Activated CD8-positive, alpha-beta memory T cell treated with anti-CD3 and anti-CD28 coated beads for 48 hours (primary cell): ENCODE measurements around the gene DYSF.

Experiments used
- DNase-seq, 3 experiments: peaks; one replicate each; pipeline ENCODE4 v3.0.0-alpha.2; 2020; ENCODE audit warnings: low read depth in 2 of 3, low spot score in 2 of 3

DYSF gene

GRCh38 chr2:71526141-71526540, 72.8 kb downstream of the DYSF start:
- no peak for DNase-seq

DNA sequence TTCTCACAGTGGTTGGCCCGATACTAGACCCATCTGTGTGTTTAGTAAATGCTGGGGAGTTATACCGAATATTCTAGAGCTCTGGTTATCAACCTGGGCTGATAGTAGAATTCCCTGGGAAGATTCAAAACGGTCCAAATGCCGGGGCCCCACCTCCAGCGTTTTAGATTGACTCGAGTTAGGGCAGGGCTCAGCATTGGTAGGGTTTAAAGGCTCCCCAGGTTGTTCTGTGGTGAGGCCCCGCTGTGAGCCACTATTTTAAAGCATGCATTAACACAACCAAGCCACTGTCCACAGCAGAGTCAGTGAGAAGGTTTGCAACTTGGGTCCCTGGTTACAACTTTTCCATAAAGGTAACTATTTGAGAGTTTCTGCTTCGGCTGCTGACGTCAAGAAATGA, 73.6 kb downstream of the DYSF start:
- DNase-seq, result no peak

- no peak for DNase-seq
Measured at GRCh38 chr2:71528131-71528591, 74.8 kb downstream of the DYSF start.

GRCh38 chr2:71528749-71529148, 75.4 kb downstream of the DYSF start:
- DNase-seq, result no peak

DNA sequence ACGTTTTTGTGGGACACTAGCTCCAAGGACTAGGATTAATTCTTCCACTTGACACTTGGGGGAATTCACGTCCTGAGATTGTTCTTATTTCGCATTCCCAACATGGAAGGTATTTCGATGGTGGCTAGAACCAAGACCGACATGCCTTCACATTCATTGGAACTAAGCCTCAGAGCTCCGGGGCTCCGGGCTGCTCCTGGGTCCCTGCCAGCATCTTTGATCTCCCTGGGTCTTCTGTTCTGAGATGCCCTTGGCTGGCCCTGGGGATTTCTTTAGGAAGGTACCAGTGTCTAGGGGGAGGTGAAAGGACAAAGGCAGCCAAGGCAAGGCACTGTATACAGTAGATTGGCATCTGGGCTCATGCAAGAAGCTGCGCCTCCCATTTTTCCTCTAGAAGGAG, 76.8 kb downstream of the DYSF start:
- no peak for DNase-seq

- no peak for DNase-seq
Measured at GRCh38 chr2:71530641-71531332, 77.4 kb downstream of the DYSF start.

GRCh38 chr2:71531522-71532047, 78.2 kb downstream of the DYSF start:
- DNase-seq, result no peak

- DNase-seq, result no peak
Measured at GRCh38 chr2:71532327-71532726, 79.0 kb downstream of the DYSF start.

DNA sequence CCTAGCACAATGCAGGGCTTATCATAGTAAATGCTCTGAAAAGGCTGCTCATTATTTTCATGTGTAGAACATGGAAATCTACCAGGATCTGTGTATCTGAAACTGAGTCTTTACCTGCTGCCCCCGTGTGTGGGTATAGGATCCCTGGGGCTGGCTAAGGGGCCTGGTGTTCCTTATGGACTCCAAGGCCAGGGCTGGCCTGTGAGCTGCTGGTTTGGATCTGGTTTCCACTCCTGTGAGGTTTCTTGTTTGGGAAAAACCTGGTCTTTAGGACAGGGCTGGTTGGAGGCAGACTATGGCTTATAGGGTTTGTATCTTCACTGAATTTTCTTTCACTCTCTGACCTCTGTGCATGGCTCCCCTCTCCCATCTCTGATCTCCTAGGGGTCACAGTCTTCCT, 80.8 kb downstream of the DYSF start:
- DNase-seq, result no peak

DNA sequence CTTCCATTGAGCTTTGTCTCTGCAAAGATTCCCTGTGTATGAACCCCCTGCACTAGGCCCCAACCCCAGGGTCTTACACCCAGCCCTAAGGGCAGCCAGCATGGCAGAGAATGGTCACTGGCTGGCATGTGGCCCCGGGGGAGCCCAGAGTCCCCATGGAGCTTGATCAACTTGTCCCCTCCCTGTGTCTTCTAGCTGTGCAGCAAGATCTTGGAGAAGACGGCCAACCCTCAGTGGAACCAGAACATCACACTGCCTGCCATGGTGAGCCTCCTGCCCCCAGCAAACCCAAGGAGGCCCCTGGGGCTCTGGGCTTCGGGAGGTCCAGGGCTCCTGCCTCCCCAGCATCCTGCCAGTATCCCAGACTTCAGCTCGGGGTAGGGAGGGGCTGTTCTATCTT, 81.5 kb downstream of the DYSF start:
- no peak for DNase-seq

GRCh38 chr2:71535526-71535925, 82.2 kb downstream of the DYSF start:
- DNase-seq, result no peak

- no peak for DNase-seq
Measured at GRCh38 chr2:71536226-71536671, 82.9 kb downstream of the DYSF start.

- no peak for DNase-seq
Measured at GRCh38 chr2:71538241-71538640, 84.9 kb downstream of the DYSF start.

DNA sequence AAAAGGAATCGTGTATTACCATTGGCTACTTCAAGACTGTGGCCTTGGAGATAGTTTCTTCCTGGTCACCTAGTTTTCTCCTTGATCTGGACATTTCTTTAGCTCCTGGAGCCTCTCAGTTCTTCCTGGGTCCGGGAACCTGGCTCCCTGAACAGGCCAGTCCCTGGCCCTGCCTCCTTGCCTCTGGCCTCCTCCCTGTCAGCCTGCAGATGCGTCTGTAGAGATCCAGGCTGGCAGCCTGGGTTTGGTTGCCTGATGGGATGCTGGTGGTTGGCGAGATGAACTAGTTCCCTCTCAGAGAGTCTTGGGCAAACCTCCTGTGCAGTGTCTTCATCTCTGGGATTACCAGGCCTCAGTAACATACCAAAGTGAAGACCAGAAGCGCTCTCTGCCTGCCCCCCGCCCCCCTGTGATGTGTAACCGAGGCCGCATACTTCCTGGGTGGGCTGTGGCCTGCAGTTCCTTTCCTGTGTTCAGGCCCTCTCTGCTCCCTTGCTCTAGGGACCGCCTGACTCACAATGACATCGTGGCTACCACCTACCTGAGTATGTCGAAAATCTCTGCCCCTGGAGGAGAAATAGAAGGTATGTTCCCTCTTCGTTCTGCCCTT, 85.4 kb downstream of the DYSF start:
- no peak for DNase-seq

GRCh38 chr2:71540818-71541217, 87.5 kb downstream of the DYSF start:
- DNase-seq, result no peak

DNA sequence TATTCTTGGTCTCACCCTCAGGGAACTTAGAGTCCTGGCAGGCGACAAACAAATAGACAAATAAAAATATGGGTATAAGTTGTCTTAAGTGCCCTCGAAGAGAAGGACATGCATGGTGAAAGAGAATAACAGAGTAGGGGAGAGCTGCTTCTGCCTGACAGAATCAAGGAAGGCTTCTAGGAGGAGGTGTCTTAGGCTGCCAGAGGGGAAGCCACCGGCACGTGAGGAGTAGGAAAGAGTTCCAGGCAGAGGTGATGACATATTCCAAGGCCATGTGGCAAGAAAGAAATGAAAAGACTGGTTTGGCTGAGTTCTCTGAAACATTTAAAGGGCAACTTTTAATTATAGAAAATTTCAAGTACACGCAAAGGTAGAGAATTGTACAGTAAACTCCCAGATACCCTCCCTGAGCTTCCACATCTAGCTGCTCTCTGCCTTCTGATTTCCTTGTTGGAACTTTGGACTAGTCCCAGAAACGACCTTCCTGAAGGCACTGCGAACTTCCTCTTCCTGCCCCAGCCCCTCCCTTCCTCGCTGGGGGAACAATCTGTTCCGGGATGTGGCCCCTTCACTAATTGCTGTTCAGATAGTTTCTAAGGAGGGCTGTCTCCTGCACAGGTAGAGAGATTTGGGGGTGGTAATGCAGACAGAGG, 91.7 kb downstream of the DYSF start:
- no peak for DNase-seq

DNA sequence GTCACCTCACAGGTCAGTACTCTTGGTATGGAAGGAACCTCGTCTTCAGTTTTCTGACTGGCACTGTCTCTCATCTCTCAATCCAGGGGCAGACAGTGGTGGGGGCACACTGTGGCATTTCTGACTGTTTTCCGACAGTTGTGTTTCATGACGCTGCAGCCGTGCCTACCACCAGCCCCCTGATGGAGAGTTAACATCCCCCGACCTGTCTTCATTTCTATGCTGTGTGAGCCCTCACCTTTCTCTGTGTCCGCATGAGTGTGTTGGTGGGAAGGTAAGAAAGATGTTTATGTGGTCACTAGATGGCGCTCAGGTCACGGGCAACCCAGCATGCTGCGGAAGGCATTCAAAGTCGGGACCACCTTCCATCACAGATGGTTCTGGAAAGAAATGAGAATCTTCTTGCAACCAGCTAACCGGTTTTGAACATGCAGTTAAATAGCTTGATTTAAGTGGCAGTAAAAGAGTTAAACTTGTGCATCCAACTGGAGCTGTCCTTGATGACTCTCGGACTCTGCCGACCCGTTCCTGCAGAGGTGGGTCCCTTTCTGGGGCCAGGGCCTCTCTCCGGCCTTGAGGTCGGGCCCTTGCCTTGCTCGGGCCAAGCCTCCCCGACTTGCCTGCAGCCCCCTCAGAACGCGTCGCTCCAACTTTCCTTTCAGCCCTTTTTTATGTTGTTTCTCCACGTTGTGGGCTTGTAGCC, 92.4 kb downstream of the DYSF start:
- DNase-seq, result peak in 2 of 3 experiments; percentile 18 to 19

- no peak for DNase-seq
Measured at GRCh38 chr2:71546275-71546638, 92.9 kb downstream of the DYSF start.

- no peak for DNase-seq
Measured at GRCh38 chr2:71546777-71547281, 93.5 kb downstream of the DYSF start.

DNA sequence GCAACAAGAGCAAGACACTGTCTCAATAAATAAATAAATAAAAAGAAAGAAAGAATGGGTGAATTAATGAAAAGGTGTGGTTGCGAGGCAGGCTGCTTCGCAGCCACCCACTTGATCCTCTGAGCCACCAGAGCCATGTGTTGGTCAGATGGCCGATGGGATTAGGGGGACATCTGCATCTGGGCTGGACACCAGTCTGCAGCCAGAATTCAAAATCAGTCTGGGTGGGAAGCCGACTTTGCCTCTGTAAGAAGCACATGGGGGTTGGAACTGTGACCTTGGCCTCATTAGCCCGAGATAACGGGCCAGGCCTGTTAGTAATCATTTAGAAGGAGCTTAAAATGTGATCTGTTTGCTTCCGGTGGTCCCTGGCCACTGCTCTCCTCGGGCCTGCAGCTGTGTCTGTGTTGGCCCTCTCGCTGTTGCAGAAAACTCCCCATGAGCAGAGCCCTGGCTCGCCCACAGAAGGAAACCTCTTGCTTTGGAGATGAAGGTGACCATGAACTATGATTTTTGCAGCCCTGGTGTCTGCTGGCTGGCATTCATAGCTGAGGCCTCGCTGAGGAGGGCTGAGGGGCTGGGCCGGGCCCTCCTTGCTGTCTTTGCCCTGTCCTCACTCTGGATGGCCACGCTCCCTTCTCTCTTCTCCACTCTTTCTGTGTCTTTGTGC, 94.4 kb downstream of the DYSF start:
- DNase-seq, result no peak
